ENCODE data around the gene NTN1.

DNA sequence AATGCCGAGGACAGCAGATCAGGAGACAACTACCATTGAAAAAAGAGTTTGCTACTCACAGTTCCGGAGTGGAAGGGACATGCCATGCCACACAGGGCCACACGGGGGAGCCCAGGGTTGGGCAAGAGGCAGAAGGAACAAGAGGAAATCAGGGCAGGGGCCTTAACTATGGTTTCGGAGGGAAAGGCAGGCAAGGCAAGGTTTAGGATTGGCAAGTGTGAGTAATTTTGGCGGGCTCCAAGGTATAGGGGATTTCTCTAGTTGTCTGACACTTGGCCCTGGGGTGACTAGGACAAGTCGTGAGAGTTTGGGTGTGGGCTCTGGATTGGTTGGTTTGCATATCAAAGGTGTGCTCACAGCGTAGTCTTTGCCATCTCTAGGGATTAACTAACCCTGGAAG, 27.0 kb upstream of the NTN1 start:
- TF ChIP-seq, protein P1, sequence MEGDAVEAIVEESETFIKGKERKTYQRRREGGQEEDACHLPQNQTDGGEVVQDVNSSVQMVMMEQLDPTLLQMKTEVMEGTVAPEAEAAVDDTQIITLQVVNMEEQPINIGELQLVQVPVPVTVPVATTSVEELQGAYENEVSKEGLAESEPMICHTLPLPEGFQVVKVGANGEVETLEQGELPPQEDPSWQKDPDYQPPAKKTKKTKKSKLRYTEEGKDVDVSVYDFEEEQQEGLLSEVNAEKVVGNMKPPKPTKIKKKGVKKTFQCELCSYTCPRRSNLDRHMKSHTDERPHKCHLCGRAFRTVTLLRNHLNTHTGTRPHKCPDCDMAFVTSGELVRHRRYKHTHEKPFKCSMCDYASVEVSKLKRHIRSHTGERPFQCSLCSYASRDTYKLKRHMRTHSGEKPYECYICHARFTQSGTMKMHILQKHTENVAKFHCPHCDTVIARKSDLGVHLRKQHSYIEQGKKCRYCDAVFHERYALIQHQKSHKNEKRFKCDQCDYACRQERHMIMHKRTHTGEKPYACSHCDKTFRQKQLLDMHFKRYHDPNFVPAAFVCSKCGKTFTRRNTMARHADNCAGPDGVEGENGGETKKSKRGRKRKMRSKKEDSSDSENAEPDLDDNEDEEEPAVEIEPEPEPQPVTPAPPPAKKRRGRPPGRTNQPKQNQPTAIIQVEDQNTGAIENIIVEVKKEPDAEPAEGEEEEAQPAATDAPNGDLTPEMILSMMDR (IDR thresholded peaks at IDR 0.05; ENCODE audit: low read length): peak; percentile 78
- no peak for TF ChIP-seq EZH2 (IDR thresholded peaks at IDR 0.05; ENCODE audit: borderline replicate concordance, low read length)

Measured in OCI-LY1 (cell line).